ENCODE data around the gene ADAMTS6.

ADAMTS6 gene

GRCh38 chr5:65481171-65481581, 544 bp downstream of the ADAMTS6 start:
- no peaks in the 10 kb centered on the region for H3K9me3 Mint-ChIP-seq
- ATAC-seq (ENCODE audit: low read depth) (no peak), DNase-seq (ENCODE audit: low spot score in 2 of 2) (no peak)
- H3K4me1 Mint-ChIP-seq = peaks cover 10% of the 10 kb centered on the region
- H3K27ac Mint-ChIP-seq = peak overlapping the region; percentile 94
- H3K36me3 Mint-ChIP-seq = no peaks in the 10 kb centered on the region
- H3K4me3 Mint-ChIP-seq = peak overlapping the region; percentile 99
- no peaks in the 10 kb centered on the region for H3K27me3 Mint-ChIP-seq

- DNase-seq (ENCODE audit: low spot score in 2 of 2) (no peak), ATAC-seq (ENCODE audit: low read depth) (peak; percentile 39)
- H3K4me3 Mint-ChIP-seq = no peak overlapping the region
- no peaks in the 10 kb centered on the region for H3K27me3 Mint-ChIP-seq
- no peaks in the 10 kb centered on the region for H3K9me3 Mint-ChIP-seq
- H3K27ac Mint-ChIP-seq = no peak overlapping the region
- H3K4me1 Mint-ChIP-seq = peaks cover 10% of the 10 kb centered on the region
- no peaks in the 10 kb centered on the region for H3K36me3 Mint-ChIP-seq
These were observed 1.3 kb downstream of the ADAMTS6 start for GRCh38 chr5:65480306-65480865.

- no peak for DNase-seq (ENCODE audit: low spot score in 2 of 2)
- no peak overlapping the region for H3K27ac Mint-ChIP-seq
- no peaks in the 10 kb centered on the region for H3K27me3 Mint-ChIP-seq
- no peaks in the 10 kb centered on the region for H3K36me3 Mint-ChIP-seq
- ATAC-seq (ENCODE audit: low read depth) = no peak
- peaks cover 12% of the 10 kb centered on the region for H3K4me1 Mint-ChIP-seq
- no peaks in the 10 kb centered on the region for H3K9me3 Mint-ChIP-seq
- no peak overlapping the region for H3K4me3 Mint-ChIP-seq
These were observed 2.2 kb downstream of the ADAMTS6 start for GRCh38 chr5:65479527-65479926.

GRCh38 chr5:65478336-65478735, 3.4 kb downstream of the ADAMTS6 start:
- no peaks in the 10 kb centered on the region for H3K9me3 Mint-ChIP-seq
- H3K4me1 Mint-ChIP-seq = peaks cover 11% of the 10 kb centered on the region
- no peak overlapping the region for H3K4me3 Mint-ChIP-seq
- DNase-seq (ENCODE audit: low spot score in 2 of 2) (no peak), ATAC-seq (ENCODE audit: low read depth) (no peak)
- H3K27me3 Mint-ChIP-seq = no peaks in the 10 kb centered on the region
- H3K27ac Mint-ChIP-seq = no peak overlapping the region
- no peaks in the 10 kb centered on the region for H3K36me3 Mint-ChIP-seq

- Mint-ChIP-seq H3K4me1 (peaks cover 2% of the 10 kb centered on the region), H3K9me3 (no peaks in the 10 kb centered on the region), H3K27ac (peak overlapping the region; percentile 49), H3K4me3 (no peak overlapping the region), H3K36me3 (peaks cover under 1% of the 10 kb centered on the region), H3K27me3 (no peaks in the 10 kb centered on the region)
- ATAC-seq (ENCODE audit: low read depth) (no peak), DNase-seq (ENCODE audit: low spot score in 2 of 2) (no peak)
These were observed 5.8 kb downstream of the ADAMTS6 start for GRCh38 chr5:65475895-65476294.

- no peak overlapping the region for H3K4me3 Mint-ChIP-seq
- no peaks in the 10 kb centered on the region for H3K9me3 Mint-ChIP-seq
- ATAC-seq (ENCODE audit: low read depth) (no peak), DNase-seq (ENCODE audit: low spot score in 2 of 2) (no peak)
- no peaks in the 10 kb centered on the region for H3K27me3 Mint-ChIP-seq
- H3K4me1 Mint-ChIP-seq = peaks cover 2% of the 10 kb centered on the region
- H3K36me3 Mint-ChIP-seq = peaks cover 2% of the 10 kb centered on the region
- no peak overlapping the region for H3K27ac Mint-ChIP-seq
These were observed 6.4 kb downstream of the ADAMTS6 start for GRCh38 chr5:65475336-65475735.

- H3K27ac Mint-ChIP-seq = no peak overlapping the region
- DNase-seq (ENCODE audit: low spot score in 2 of 2) = no peak
- no peak overlapping the region for H3K4me3 Mint-ChIP-seq
- ATAC-seq (ENCODE audit: low read depth) = no peak
- peaks cover 2% of the 10 kb centered on the region for H3K4me1 Mint-ChIP-seq
- no peaks in the 10 kb centered on the region for H3K9me3 Mint-ChIP-seq
- H3K36me3 Mint-ChIP-seq = peaks cover 2% of the 10 kb centered on the region
- H3K27me3 Mint-ChIP-seq = no peaks in the 10 kb centered on the region
These were observed 7.5 kb downstream of the ADAMTS6 start for GRCh38 chr5:65474130-65474711.

- H3K4me3 Mint-ChIP-seq = no peak overlapping the region
- H3K27ac Mint-ChIP-seq = no peak overlapping the region
- ATAC-seq (ENCODE audit: low read depth) (no peak), DNase-seq (ENCODE audit: low spot score in 2 of 2) (no peak)
- H3K4me1 Mint-ChIP-seq = no peaks in the 10 kb centered on the region
- peaks cover 2% of the 10 kb centered on the region for H3K36me3 Mint-ChIP-seq
- no peaks in the 10 kb centered on the region for H3K9me3 Mint-ChIP-seq
- H3K27me3 Mint-ChIP-seq = no peaks in the 10 kb centered on the region
These were observed 13.1 kb downstream of the ADAMTS6 start for GRCh38 chr5:65468633-65469032.

- Mint-ChIP-seq H3K4me1 (no peaks in the 10 kb centered on the region), H3K4me3 (no peak overlapping the region), H3K36me3 (peaks cover 8% of the 10 kb centered on the region), H3K27ac (no peak overlapping the region), H3K9me3 (no peaks in the 10 kb centered on the region), H3K27me3 (no peaks in the 10 kb centered on the region)
- no peak for ATAC-seq (ENCODE audit: low read depth)
- DNase-seq (ENCODE audit: low spot score in 2 of 2) = no peak
These were observed 19.5 kb downstream of the ADAMTS6 start for GRCh38 chr5:65462139-65462705.

GRCh38 chr5:65461490-65461889, 20.2 kb downstream of the ADAMTS6 start:
- H3K27ac Mint-ChIP-seq = no peak overlapping the region
- no peaks in the 10 kb centered on the region for H3K9me3 Mint-ChIP-seq
- no peaks in the 10 kb centered on the region for H3K27me3 Mint-ChIP-seq
- ATAC-seq (ENCODE audit: low read depth) = no peak
- DNase-seq (ENCODE audit: low spot score in 2 of 2) = no peak
- peaks cover 11% of the 10 kb centered on the region for H3K36me3 Mint-ChIP-seq
- no peak overlapping the region for H3K4me3 Mint-ChIP-seq
- no peaks in the 10 kb centered on the region for H3K4me1 Mint-ChIP-seq

- no peaks in the 10 kb centered on the region for H3K4me1 Mint-ChIP-seq
- no peaks in the 10 kb centered on the region for H3K9me3 Mint-ChIP-seq
- no peak overlapping the region for H3K4me3 Mint-ChIP-seq
- peaks cover 11% of the 10 kb centered on the region for H3K36me3 Mint-ChIP-seq
- DNase-seq (ENCODE audit: low spot score in 2 of 2) (no peak), ATAC-seq (ENCODE audit: low read depth) (no peak)
- H3K27me3 Mint-ChIP-seq = no peaks in the 10 kb centered on the region
- no peak overlapping the region for H3K27ac Mint-ChIP-seq
These were observed 21.7 kb downstream of the ADAMTS6 start for GRCh38 chr5:65459995-65460394.

GRCh38 chr5:65455064-65455463, 26.7 kb downstream of the ADAMTS6 start:
- peaks cover 18% of the 10 kb centered on the region for H3K36me3 Mint-ChIP-seq
- no peaks in the 10 kb centered on the region for H3K27me3 Mint-ChIP-seq
- no peaks in the 10 kb centered on the region for H3K4me1 Mint-ChIP-seq
- no peak for DNase-seq (ENCODE audit: low spot score in 2 of 2)
- ATAC-seq (ENCODE audit: low read depth) = no peak
- H3K9me3 Mint-ChIP-seq = no peaks in the 10 kb centered on the region
- H3K27ac Mint-ChIP-seq = no peak overlapping the region
- no peak overlapping the region for H3K4me3 Mint-ChIP-seq

GRCh38 chr5:65451436-65451835, 30.3 kb downstream of the ADAMTS6 start:
- Mint-ChIP-seq H3K4me1 (no peaks in the 10 kb centered on the region), H3K36me3 (peaks cover 7% of the 10 kb centered on the region), H3K27me3 (no peaks in the 10 kb centered on the region), H3K9me3 (no peaks in the 10 kb centered on the region), H3K4me3 (no peak overlapping the region), H3K27ac (no peak overlapping the region)
- ATAC-seq (ENCODE audit: low read depth) (no peak), DNase-seq (ENCODE audit: low spot score in 2 of 2) (no peak)

- DNase-seq (ENCODE audit: low spot score in 2 of 2) (no peak), ATAC-seq (ENCODE audit: low read depth) (no peak)
- Mint-ChIP-seq H3K4me3 (no peak overlapping the region), H3K27ac (no peak overlapping the region), H3K9me3 (no peaks in the 10 kb centered on the region), H3K27me3 (no peaks in the 10 kb centered on the region), H3K36me3 (peaks cover 2% of the 10 kb centered on the region), H3K4me1 (no peaks in the 10 kb centered on the region)
These were observed 35.0 kb downstream of the ADAMTS6 start for GRCh38 chr5:65446682-65447081.

- ATAC-seq (ENCODE audit: low read depth) (no peak), DNase-seq (ENCODE audit: low spot score in 2 of 2) (no peak)
- H3K9me3 Mint-ChIP-seq = peaks cover under 1% of the 10 kb centered on the region
- no peak overlapping the region for H3K4me3 Mint-ChIP-seq
- H3K4me1 Mint-ChIP-seq = no peaks in the 10 kb centered on the region
- H3K36me3 Mint-ChIP-seq = peaks cover 3% of the 10 kb centered on the region
- peak overlapping the region; percentile 0 for H3K27ac Mint-ChIP-seq
- H3K27me3 Mint-ChIP-seq = no peaks in the 10 kb centered on the region
These were observed 39.9 kb downstream of the ADAMTS6 start for GRCh38 chr5:65441800-65442199.

All from memory B cell (primary cell).